ENCODE data around the gene PRR16.

The PRR16 gene

GRCh38 chr5:120545007-120545406 is 80.9 kb downstream of the PRR16 start:
- H3K36me3 ChIP-seq (ENCODE audit: insufficient read depth, low read length) = no peaks in the 10 kb centered on the region
- no peaks in the 10 kb centered on the region for H3K4me1 ChIP-seq (ENCODE audit: insufficient read depth, low read length, poor library complexity, severe bottlenecking)
- no peaks in the 10 kb centered on the region for H3K27me3 ChIP-seq (ENCODE audit: insufficient read depth, low read length, poor library complexity, severe bottlenecking)
- H3K9me2 ChIP-seq (replicated peaks; ENCODE audit: low read depth, low read length) = no peaks in the 10 kb centered on the region
- no peaks in the 10 kb centered on the region for H3K79me2 ChIP-seq (ENCODE audit: insufficient read depth, low read length)
- H2AFZ ChIP-seq (ENCODE audit: low read length) = no peak overlapping the region
- no peak overlapping the region for H3K4me2 ChIP-seq (ENCODE audit: low read depth, low read length, poor library complexity, severe bottlenecking)
- H4K20me1 ChIP-seq (ENCODE audit: insufficient read depth, low read length, poor library complexity, severe bottlenecking) = no peaks in the 10 kb centered on the region
- TF ChIP-seq CTCF (conservative IDR thresholded peaks at IDR 0.05; ENCODE audit: low read length) (no peak), EZH2phosphoT487 (IDR thresholded peaks at IDR 0.05; ENCODE audit: borderline replicate concordance) (no peak)
- no peaks in the 10 kb centered on the region for H3F3A ChIP-seq (ENCODE audit: low read depth)
- no peak overlapping the region for H3K9ac ChIP-seq (ENCODE audit: low read depth, low read length, poor library complexity, severe bottlenecking)
- no peak overlapping the region for H3K4me3 ChIP-seq (ENCODE audit: low read length, poor library complexity, severe bottlenecking)
- H3K9me3 ChIP-seq (ENCODE audit: insufficient read depth, low read depth, low read length) = no peaks in the 10 kb centered on the region

- no peaks in the 10 kb centered on the region for H3K79me2 ChIP-seq (ENCODE audit: insufficient read depth, low read length)
- H3K4me1 ChIP-seq (ENCODE audit: insufficient read depth, low read length, poor library complexity, severe bottlenecking) = no peaks in the 10 kb centered on the region
- H3K9me3 ChIP-seq (ENCODE audit: insufficient read depth, low read depth, low read length) = no peaks in the 10 kb centered on the region
- H4K20me1 ChIP-seq (ENCODE audit: insufficient read depth, low read length, poor library complexity, severe bottlenecking) = no peaks in the 10 kb centered on the region
- H3K4me3 ChIP-seq (ENCODE audit: low read length, poor library complexity, severe bottlenecking) = no peak overlapping the region
- H3F3A ChIP-seq (ENCODE audit: low read depth) = no peaks in the 10 kb centered on the region
- H3K9me2 ChIP-seq (replicated peaks; ENCODE audit: low read depth, low read length) = no peaks in the 10 kb centered on the region
- no peak overlapping the region for H3K4me2 ChIP-seq (ENCODE audit: low read depth, low read length, poor library complexity, severe bottlenecking)
- H3K9ac ChIP-seq (ENCODE audit: low read depth, low read length, poor library complexity, severe bottlenecking) = no peak overlapping the region
- no peaks in the 10 kb centered on the region for H3K27me3 ChIP-seq (ENCODE audit: insufficient read depth, low read length, poor library complexity, severe bottlenecking)
- TF ChIP-seq CTCF (conservative IDR thresholded peaks at IDR 0.05; ENCODE audit: low read length) (no peak), EZH2phosphoT487 (IDR thresholded peaks at IDR 0.05; ENCODE audit: borderline replicate concordance) (no peak)
- no peak overlapping the region for H2AFZ ChIP-seq (ENCODE audit: low read length)
- no peaks in the 10 kb centered on the region for H3K36me3 ChIP-seq (ENCODE audit: insufficient read depth, low read length)
These were observed 81.9 kb downstream of the PRR16 start for GRCh38 chr5:120545951-120546350.

GRCh38 chr5:120546922-120547321 is 82.8 kb downstream of the PRR16 start:
- Histone ChIP-seq H3K4me3 (ENCODE audit: low read length, poor library complexity, severe bottlenecking) (no peak overlapping the region), H3K79me2 (ENCODE audit: insufficient read depth, low read length) (no peaks in the 10 kb centered on the region), H3K27me3 (ENCODE audit: insufficient read depth, low read length, poor library complexity, severe bottlenecking) (no peaks in the 10 kb centered on the region), H3K9me3 (ENCODE audit: insufficient read depth, low read depth, low read length) (no peaks in the 10 kb centered on the region), H4K20me1 (ENCODE audit: insufficient read depth, low read length, poor library complexity, severe bottlenecking) (no peaks in the 10 kb centered on the region), H3K4me1 (ENCODE audit: insufficient read depth, low read length, poor library complexity, severe bottlenecking) (no peaks in the 10 kb centered on the region), H3K9me2 (replicated peaks; ENCODE audit: low read depth, low read length) (no peaks in the 10 kb centered on the region), H3K4me2 (ENCODE audit: low read depth, low read length, poor library complexity, severe bottlenecking) (no peak overlapping the region), H3F3A (ENCODE audit: low read depth) (no peaks in the 10 kb centered on the region), H2AFZ (ENCODE audit: low read length) (no peak overlapping the region), H3K36me3 (ENCODE audit: insufficient read depth, low read length) (no peaks in the 10 kb centered on the region), H3K9ac (ENCODE audit: low read depth, low read length, poor library complexity, severe bottlenecking) (no peak overlapping the region)
- TF ChIP-seq EZH2phosphoT487 (IDR thresholded peaks at IDR 0.05; ENCODE audit: borderline replicate concordance) = no peak
- no peak for TF ChIP-seq CTCF (conservative IDR thresholded peaks at IDR 0.05; ENCODE audit: low read length)

All from Loucy (cell line).